DND-41 (cell line): Measurements from ENCODE around the gene MORF4L1.
A peak's percentile ranks its signal among the peaks of the same experiment; 100 is the strongest.

Experiments used
- CTCF ChIP-seq: IDR thresholded peaks from 2 replicates; pipeline ENCODE4 v1.5.1; 2012; ENCODE audit warnings: borderline replicate concordance, low read length, moderate library complexity, mild to moderate bottlenecking; ENCODE audit not compliant: poor library complexity, severe bottlenecking; ENCODE audit errors: extremely low read depth
- EZH2 ChIP-seq: IDR thresholded peaks from 3 replicates; pipeline ENCODE4 v1.6.1; 2012; ENCODE audit warnings: borderline replicate concordance, low read depth, mild to moderate bottlenecking, moderate library complexity, low read length, inconsistent platforms; ENCODE audit not compliant: severe bottlenecking

- TF ChIP-seq CTCF (peak; percentile 12), EZH2 (no peak)
Measured at GRCh38 chr15:78859971-78860719, 12.5 kb upstream of the MORF4L1 start.
